H1 (cell line): Measurements from ENCODE around the gene BRSK2. TPM values are rescaled to one million over a fixed set of nuclear protein-coding genes. Genes with fewer than 3 reads are reported as not detected.
A peak's percentile ranks its signal among the peaks of the same experiment; 100 is the strongest.

Experiments used
- CTCF ChIA-PET: fragments of 300-600 bp; sonication (Branson Sonifier 250); formaldehyde crosslinking; loops from one replicate; lab custom pipeline; 2021; ENCODE audit not compliant: partially characterized antibody; lab: Charles Lee
- POLR2A ChIA-PET: fragments of 300-600 bp; sonication (Branson Sonifier 250); formaldehyde crosslinking; loops from one replicate; lab custom pipeline; 2021; ENCODE audit warnings: inconsistent platforms; ENCODE audit not compliant: partially characterized antibody; lab: Charles Lee
- DNase-seq, 2 experiments: peaks; one replicate each; pipeline versions ENCODE4 v3.0.0 to v3.0.0-alpha.2; 2010 to 2022; ENCODE audit warnings: low spot score in 2 of 2, low read depth in 1 of 2, mixed read lengths in 1 of 2
- FAIRE-seq: peaks from 2 replicates; lab custom pipeline; 2011; peaks lifted over from hg19 to GRCh38; lab: Jason Lieb, UNC
- H2AFZ ChIP-seq: 2 replicates; pipeline ENCODE4 v1.8.1; 2012; ENCODE audit warnings: low read length, inconsistent platforms
- H2AK5ac ChIP-seq: 2 replicates; pipeline ENCODE4 v1.6.1; 2013; ENCODE audit warnings: low read depth, low read length
- H2BK120ac ChIP-seq: replicated peaks from 2 replicates; pipeline ENCODE3; 2013; ENCODE audit warnings: low read depth, low read length, inconsistent platforms
- H2BK12ac ChIP-seq: 2 replicates; pipeline ENCODE4 v1.6.1; 2013; ENCODE audit warnings: low read depth, low read length
- H2BK15ac ChIP-seq: 2 replicates; pipeline ENCODE4 v1.6.1; 2013; ENCODE audit warnings: low read length
- H2BK20ac ChIP-seq: 2 replicates; pipeline ENCODE4 v1.6.1; 2013; ENCODE audit warnings: low read length
- H2BK5ac ChIP-seq: 2 replicates; pipeline ENCODE4 v1.6.1; 2013; ENCODE audit warnings: low read depth, low read length
- H3K14ac ChIP-seq: 2 replicates; pipeline ENCODE4 v1.6.1; 2013; ENCODE audit warnings: inconsistent platforms; ENCODE audit not compliant: insufficient read length
- H3K18ac ChIP-seq: 2 replicates; pipeline ENCODE4 v1.6.1; 2013; ENCODE audit warnings: low read length; ENCODE audit errors: extremely low read depth
- H3K23ac ChIP-seq: 2 replicates; pipeline ENCODE4 v1.6.1; 2013; ENCODE audit warnings: inconsistent platforms; ENCODE audit not compliant: insufficient read length
- H3K23me2 ChIP-seq: 2 replicates; pipeline ENCODE4 v1.6.1; 2013; ENCODE audit warnings: low read depth, low read length
- H3K27ac ChIP-seq: 2 replicates; pipeline ENCODE4 v1.6.1; 2011; ENCODE audit warnings: low read depth, low read length, inconsistent platforms
- H3K27me3 ChIP-seq, 4 experiments: replicated peaks in 1 of 4; 1 replicate in 1 of 4; 2 replicates in 3 of 4; pipeline versions ENCODE4 v1.6.1 to v1.8.1; 2011 to 2013; ENCODE audit warnings: low read length in 3 of 4, mild to moderate bottlenecking in 3 of 4, inconsistent platforms in 2 of 4, mixed read lengths in 2 of 4, moderate library complexity in 1 of 4; ENCODE audit not compliant: control insufficient read depth in 3 of 4, insufficient read depth in 3 of 4; ENCODE audit errors: extremely low read depth in 1 of 4
- H3K36me3 ChIP-seq, 4 experiments: 2 replicates each; pipeline versions ENCODE4 v1.6.1 to v1.8.1; 2011 to 2013; ENCODE audit warnings: mild to moderate bottlenecking in 4 of 4, low read length in 3 of 4, moderate library complexity in 2 of 4, control low read depth in 1 of 4, inconsistent platforms in 1 of 4; ENCODE audit not compliant: insufficient read depth in 4 of 4, control insufficient read depth in 2 of 4
- H3K4ac ChIP-seq: replicated peaks from 2 replicates; pipeline ENCODE3; 2013; ENCODE audit warnings: low read length, low read depth, mixed read lengths, inconsistent platforms; ENCODE audit not compliant: insufficient read length
- H3K4me1 ChIP-seq, 4 experiments: replicated peaks in 1 of 4; 1 replicate in 1 of 4; 2 replicates in 3 of 4; pipeline versions ENCODE4 v1.6.1 to v1.8.1; 2011 to 2013; ENCODE audit warnings: low read length in 3 of 4, inconsistent platforms in 2 of 4, mixed read lengths in 1 of 4; ENCODE audit not compliant: insufficient read depth in 4 of 4, control insufficient read depth in 3 of 4
- H3K4me2 ChIP-seq, 2 experiments: 2 replicates each; pipeline versions ENCODE4 v1.6.1 to v1.8.1; 2011 to 2013; ENCODE audit warnings: low read depth in 2 of 2, low read length in 2 of 2, control low read depth in 1 of 2, inconsistent platforms in 1 of 2, mild to moderate bottlenecking in 1 of 2; ENCODE audit not compliant: insufficient read depth in 1 of 2
- H3K4me3 ChIP-seq, 4 experiments: fragments of 200-600, 300-600 bp in 1 of 4; sonication (generic), shearing (Covaris generic), sonication (Bioruptor Twin) in 1 of 4; 2 replicates each; pipeline versions ENCODE4 v1.5.1 to v1.8.1; 2011 to 2016; ENCODE audit warnings: low read length in 4 of 4, low read depth in 3 of 4, control low read depth in 2 of 4, inconsistent platforms in 2 of 4, mild to moderate bottlenecking in 2 of 4, mixed read lengths in 1 of 4, moderate library complexity in 1 of 4; ENCODE audit not compliant: insufficient read depth in 2 of 4; ENCODE audit errors: extremely low read depth in 1 of 4
- H3K56ac ChIP-seq: replicated peaks from 2 replicates; pipeline ENCODE3; 2013; ENCODE audit warnings: low read depth, mild to moderate bottlenecking, mixed read lengths, low read length, inconsistent platforms; ENCODE audit not compliant: insufficient read length
- H3K79me1 ChIP-seq: 2 replicates; pipeline ENCODE4 v1.6.1; 2013; ENCODE audit warnings: low read depth, low read length, control low read depth
- H3K79me2 ChIP-seq, 2 experiments: 2 replicates each; pipeline versions ENCODE4 v1.6.1 to v1.8.1; 2012 to 2013; ENCODE audit warnings: low read length in 2 of 2, mild to moderate bottlenecking in 2 of 2, inconsistent platforms in 1 of 2; ENCODE audit not compliant: insufficient read depth in 2 of 2, control insufficient read depth in 1 of 2
- H3K9ac ChIP-seq, 4 experiments: replicated peaks in 1 of 4; 1 replicate in 1 of 4; 2 replicates in 3 of 4; pipeline versions ENCODE4 v1.6.1 to v1.8.1; 2011 to 2013; ENCODE audit warnings: low read depth in 3 of 4, low read length in 3 of 4, control low read depth in 2 of 4, mild to moderate bottlenecking in 2 of 4, moderate library complexity in 2 of 4, inconsistent platforms in 1 of 4; ENCODE audit errors: extremely low read depth in 1 of 4
- H3K9me3 ChIP-seq, 2 experiments: 2 replicates each; pipeline versions ENCODE4 v1.6.1 to v1.8.1; 2012 to 2013; ENCODE audit warnings: mild to moderate bottlenecking in 2 of 2, moderate library complexity in 2 of 2, control low read depth in 1 of 2, inconsistent platforms in 1 of 2, low read depth in 1 of 2, low read length in 1 of 2, mixed read lengths in 1 of 2; ENCODE audit not compliant: insufficient read depth in 2 of 2
- H4K20me1 ChIP-seq, 2 experiments: replicated peaks in 1 of 2; 2 replicates each; pipeline versions ENCODE3 to v1.8.1; 2011 to 2013; ENCODE audit warnings: inconsistent platforms in 2 of 2, low read length in 2 of 2, mild to moderate bottlenecking in 1 of 2; ENCODE audit not compliant: insufficient read depth in 2 of 2, control insufficient read depth in 1 of 2
- H4K5ac ChIP-seq: 2 replicates; pipeline ENCODE4 v1.6.1; 2013; ENCODE audit warnings: low read length, low read depth, mixed read lengths, inconsistent platforms; ENCODE audit not compliant: insufficient read length
- H4K8ac ChIP-seq: 2 replicates; pipeline ENCODE4 v1.8.0; 2013; ENCODE audit warnings: mild to moderate bottlenecking, moderate library complexity, low read length, inconsistent platforms; ENCODE audit not compliant: insufficient read depth; ENCODE audit errors: extremely low read depth
- H4K91ac ChIP-seq: replicated peaks from 2 replicates; pipeline ENCODE3; 2013; ENCODE audit warnings: low read length, mixed read lengths, inconsistent platforms; ENCODE audit not compliant: insufficient read length
- BRCA1 ChIP-seq: IDR thresholded peaks from 2 replicates; pipeline ENCODE4 v1.6.1; 2012; ENCODE audit warnings: low read depth, low read length, improper control_type of control experiment
- CREB1 ChIP-seq: IDR thresholded peaks from 2 replicates; pipeline ENCODE4 v1.6.1; 2012; ENCODE audit warnings: inconsistent platforms
- CTBP2 ChIP-seq: IDR thresholded peaks from 2 replicates; pipeline ENCODE4 v1.7.0; 2011; ENCODE audit warnings: borderline replicate concordance, mild to moderate bottlenecking, moderate library complexity, mixed read lengths, low read length; ENCODE audit not compliant: insufficient read depth, insufficient read length
- EGR1 ChIP-seq: IDR thresholded peaks from 2 replicates; pipeline ENCODE4 v1.6.1; 2011; ENCODE audit warnings: low read depth, low read length, borderline replicate concordance
- MAFK ChIP-seq: IDR thresholded peaks from 2 replicates; pipeline ENCODE4 v1.6.1; 2012; ENCODE audit warnings: low read depth, mild to moderate bottlenecking, improper control_type of control experiment, low read length
- NANOG ChIP-seq: IDR thresholded peaks from 2 replicates; pipeline ENCODE4 v1.6.1; 2011; ENCODE audit warnings: low read length, low read depth, mild to moderate bottlenecking, inconsistent platforms; ENCODE audit not compliant: insufficient read depth, poor library complexity, severe bottlenecking
- RFX5 ChIP-seq: IDR thresholded peaks from 2 replicates; pipeline ENCODE4 v1.6.1; 2011; ENCODE audit warnings: low read depth, low read length, improper control_type of control experiment, borderline replicate concordance
- SIX5 ChIP-seq: IDR thresholded peaks from 2 replicates; pipeline ENCODE4 v1.6.1; 2011; ENCODE audit warnings: mild to moderate bottlenecking, low read depth, low read length
- SRF ChIP-seq: IDR thresholded peaks from 2 replicates; pipeline ENCODE4 v1.6.1; 2011; ENCODE audit warnings: mild to moderate bottlenecking, low read depth, low read length, moderate library complexity
- WGBS, 2 experiments: shearing (Covaris generic) in 1 of 2; methylation state at CpG; one replicate each; pipeline versions ENCODE4 v1.1.6 to v1.1.7; 2013 to 2015; ENCODE audit warnings: low lambda C conversion rate in 2 of 2, mixed read lengths in 2 of 2, inconsistent platforms in 1 of 2, low coverage in 1 of 2, missing lambda C conversion rate in 1 of 2; ENCODE audit not compliant: insufficient replicate concordance in 2 of 2, insufficient coverage in 1 of 2, insufficient read length in 1 of 2; ENCODE audit errors: extremely low coverage in 1 of 2, missing lambda C conversion rate in 1 of 2; 5-methylcytosine and 5-hydroxymethylcytosine counted together
- polyA plus RNA-seq, 7 experiments: library from polyadenylated mRNA; depleted of rRNA in 3 of 7; stranded (reverse) in 5 of 7; unstranded in 2 of 7; fragments of >200 nt in 5 of 7; fragments of 200-250 nt in 2 of 7; gene quantifications; 1 replicate in 5 of 7; 2 replicates in 1 of 7; 4 replicates in 1 of 7; pipeline versions ENCODE4 v1.2.1 to v1.2.3, GENCODE V29; 2011 to 2013; ENCODE audit warnings: missing spikeins in 2 of 7, mixed read lengths in 2 of 7
- total RNA-seq: library from RNA; stranded (reverse); fragmentation: NEBNext Ultra II Directional; extraction: Animal tissue kit (Norgen Biotek cat#: 25700); gene quantifications from 2 replicates; pipeline ENCODE4 v1.2.1, GENCODE V29; 2021
- TF ChIP-seq, protein P1 (sequence below): IDR thresholded peaks from 2 replicates; pipeline ENCODE4 v1.6.1; 2012; ENCODE audit warnings: inconsistent platforms
- TF ChIP-seq, protein P2 (sequence below): IDR thresholded peaks from 2 replicates; pipeline ENCODE4 v1.6.1; 2011; ENCODE audit warnings: low read length, improper control_type of control experiment

Gene BRSK2
- total and polyA plus RNA-seq, 2 of the 8 experiments (the other 6 are each of a cell fraction or from before 2014, with no cell fraction given): 17.3 to 27.1 TPM

DNA sequence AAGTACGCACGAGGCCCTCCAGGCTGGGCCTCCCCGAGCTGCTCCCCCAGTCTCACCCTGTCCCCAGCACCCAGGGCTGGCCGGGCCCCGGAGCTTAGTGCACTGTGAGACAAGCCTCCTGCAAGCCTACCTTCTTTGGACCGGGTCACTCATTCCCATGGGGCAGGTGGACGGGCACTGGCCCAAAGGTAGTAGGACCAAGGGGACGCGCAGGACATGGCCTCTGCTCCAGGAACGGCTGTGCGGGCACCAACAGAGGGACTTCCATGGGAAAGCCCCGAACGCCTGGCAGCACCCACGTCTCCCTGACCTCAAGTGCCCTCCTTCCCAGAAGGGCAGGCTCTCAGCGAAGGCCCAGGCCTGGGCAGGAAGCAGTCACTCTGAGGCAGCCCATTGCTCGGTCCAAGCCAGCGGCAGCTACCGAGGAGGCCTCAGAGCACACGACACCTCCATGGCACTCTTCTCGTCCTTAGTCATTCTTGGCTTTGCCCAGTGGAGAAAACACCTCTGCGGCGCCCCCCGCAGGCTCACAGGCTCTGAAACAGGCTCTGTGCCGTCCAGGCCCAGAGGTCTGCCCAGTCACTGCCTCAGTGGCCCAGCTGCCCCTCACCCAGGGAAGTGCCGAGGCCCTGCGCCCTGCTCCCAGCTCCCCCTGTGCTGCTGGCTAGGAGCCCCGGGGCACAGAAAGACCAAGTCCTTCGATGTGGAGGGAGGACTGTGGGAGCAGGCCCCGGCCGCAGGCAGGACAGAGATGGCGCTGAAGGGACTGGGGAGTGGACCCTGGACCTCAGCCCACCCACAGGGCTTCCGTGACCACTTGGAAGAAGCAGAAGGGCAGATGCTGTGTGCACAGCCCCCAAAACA lies 93.1 kb downstream of the BRSK2 start:
- no peak overlapping the region; the same call in 1 of the 2 replicates for H3K18ac ChIP-seq
- WGBS, 2 experiments: 94% methylated on average over 31 of the region's 32 CpGs; no CpG with 5 or more reads in 1 of the 2 experiments
- CTCF ChIA-PET: interaction anchor here (0.6 to 5.2 kb wide), 13 partner anchors 10 to 278 kb away, joined by 3 to 34 read pairs (median 3); no protein-coding TSS in a partner anchor
- no peak overlapping the region for H3K4me2 ChIP-seq
- H2AK5ac ChIP-seq: no peak overlapping the region
- H3K56ac ChIP-seq: no peak overlapping the region
- H3K9me3 ChIP-seq: no peaks in the 10 kb centered on the region
- H3K23ac ChIP-seq: no peak overlapping the region
- peak overlapping the region; percentile 22 for H4K8ac ChIP-seq
- H4K91ac ChIP-seq: no peak overlapping the region
- H3K14ac ChIP-seq: no peak overlapping the region
- H3K36me3 ChIP-seq: no peaks in the 10 kb centered on the region; a peak in 1 of 8 replicates
- H3K79me1 ChIP-seq: peaks cover 6% of the 10 kb centered on the region
- no peaks in the 10 kb centered on the region; a peak in 1 of 4 replicates for H3K79me2 ChIP-seq
- H2BK20ac ChIP-seq: no peak overlapping the region
- peaks cover 0 to 18% of the 10 kb centered on the region in 2 experiments for H4K20me1 ChIP-seq
- H3K27me3 ChIP-seq: no peaks in the 10 kb centered on the region
- H2BK5ac ChIP-seq: no peak overlapping the region; the same call in 1 of the 2 replicates
- no peak overlapping the region for H4K5ac ChIP-seq
- no peak overlapping the region for H2BK15ac ChIP-seq
- H3K4ac ChIP-seq: no peak overlapping the region
- H3K27ac ChIP-seq: no peak overlapping the region
- H2BK12ac ChIP-seq: no peak overlapping the region
- no peaks in the 10 kb centered on the region for H3K23me2 ChIP-seq
- no peak overlapping the region for H3K9ac ChIP-seq
- no peak overlapping the region for H2BK120ac ChIP-seq
- H3K4me3 ChIP-seq: no peak overlapping the region
- no peak overlapping the region for H2AFZ ChIP-seq
- no peak for FAIRE-seq
- no peak for DNase-seq
- POLR2A ChIA-PET: interaction anchor here (1.0 kb wide), 1 partner anchor 8 kb away, joined by 3 read pairs; no protein-coding TSS in a partner anchor
- H3K4me1 ChIP-seq: peaks cover 0 to 5% (median under 1%) of the 10 kb centered on the region in 4 experiments; a peak in 2 of 7 replicates
- TF ChIP-seq, protein P1, sequence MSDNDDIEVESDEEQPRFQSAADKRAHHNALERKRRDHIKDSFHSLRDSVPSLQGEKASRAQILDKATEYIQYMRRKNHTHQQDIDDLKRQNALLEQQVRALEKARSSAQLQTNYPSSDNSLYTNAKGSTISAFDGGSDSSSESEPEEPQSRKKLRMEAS: no peak
- no peak for TF ChIP-seq BRCA1
- TF ChIP-seq, protein P2, sequence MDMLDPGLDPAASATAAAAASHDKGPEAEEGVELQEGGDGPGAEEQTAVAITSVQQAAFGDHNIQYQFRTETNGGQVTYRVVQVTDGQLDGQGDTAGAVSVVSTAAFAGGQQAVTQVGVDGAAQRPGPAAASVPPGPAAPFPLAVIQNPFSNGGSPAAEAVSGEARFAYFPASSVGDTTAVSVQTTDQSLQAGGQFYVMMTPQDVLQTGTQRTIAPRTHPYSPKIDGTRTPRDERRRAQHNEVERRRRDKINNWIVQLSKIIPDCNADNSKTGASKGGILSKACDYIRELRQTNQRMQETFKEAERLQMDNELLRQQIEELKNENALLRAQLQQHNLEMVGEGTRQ: no peak
- TF ChIP-seq RFX5: no peak
- TF ChIP-seq SIX5: no peak
- TF ChIP-seq CTBP2: no peak
- no peak for TF ChIP-seq MAFK
- TF ChIP-seq EGR1: no peak
- no peak for TF ChIP-seq NANOG
- TF ChIP-seq CREB1: no peak
- no peak for TF ChIP-seq SRF
